OCI-LY1 (cell line): ENCODE data around the gene MRTFB.

Experiments
- CTCF ChIP-seq: fragments of 200-600 bp; sonication (generic), shearing (Covaris generic); IDR thresholded peaks from 2 replicates; pipeline ENCODE4 v1.5.1; 2017; ENCODE audit warnings: mild to moderate bottlenecking, antibody characterized with exemption, low read length, moderate library complexity, mixed read lengths
- EZH2 ChIP-seq: fragments of 200-600 bp; sonication (generic), shearing (Covaris generic); IDR thresholded peaks from 2 replicates; pipeline ENCODE4 v1.8.0; 2017; ENCODE audit warnings: borderline replicate concordance, mixed run types, mild to moderate bottlenecking, antibody characterized with exemption, low read length, moderate library complexity, mixed read lengths

- TF ChIP-seq CTCF (no peak), EZH2 (no peak)
These were observed 76.9 kb downstream of the MRTFB start for GRCh38 chr16:14148016-14148415.
